GM13976 (cell line): ENCODE data around the gene PCAT6.
"Not testable (repeated sequence)": the region's sequence is repeated elsewhere in the genome, so short reads cannot be mapped to it uniquely, and the experiment has no call there.

Source experiments
- DNase-seq: peaks from one replicate; pipeline ENCODE4 v3.0.0; 2012; ENCODE audit warnings: low spot score
- CTCF ChIP-seq: IDR thresholded peaks from 2 replicates; pipeline ENCODE4 v1.5.1; 2012; ENCODE audit warnings: borderline replicate concordance, mild to moderate bottlenecking; ENCODE audit not compliant: insufficient read depth; ENCODE audit errors: extremely low read depth, missing control alignments, control extremely low read depth
- in situ Hi-C: fragments of 300-500 bp; cut with MboI; formaldehyde crosslinking; loops from one replicate; pipeline ENCODE4 v1.12.0; 2022; ENCODE audit warnings: low sequenced_read_pairs, mixed read lengths, inconsistent platforms; ENCODE audit not compliant: unreplicated experiment

The PCAT6 gene

GRCh38 chr1:202788800-202789199 is 22.0 kb upstream of the PCAT6 start:
- TF ChIP-seq CTCF: no peak
- in situ Hi-C loops: no loop called here
- no peak for DNase-seq

GRCh38 chr1:202791077-202791747 is 19.5 kb upstream of the PCAT6 start:
- TF ChIP-seq CTCF: no peak
- in situ Hi-C loops: no loop called here
- no peak for DNase-seq

- no peak for TF ChIP-seq CTCF
- no peak for DNase-seq
These were observed 16.6 kb upstream of the PCAT6 start for GRCh38 chr1:202794051-202794740.

GRCh38 chr1:202794931-202795330 is 15.8 kb upstream of the PCAT6 start:
- in situ Hi-C loops, DNase-seq: not testable (repeated sequence)

More at GRCh38 chr1:202794051-202794740, 16.6 kb upstream of the PCAT6 start:
- in situ Hi-C loops: no loop called here

- no peak for TF ChIP-seq CTCF
- no peak for DNase-seq
- in situ Hi-C loops: no loop called here
These were observed 14.1 kb upstream of the PCAT6 start for GRCh38 chr1:202796670-202797069.

- DNase-seq: no peak
- in situ Hi-C loops: no loop called here
- no peak for TF ChIP-seq CTCF
These were observed 12.5 kb upstream of the PCAT6 start for GRCh38 chr1:202798260-202798659.

GRCh38 chr1:202798792-202799331 is 11.9 kb upstream of the PCAT6 start:
- no peak for DNase-seq
- TF ChIP-seq CTCF: no peak
- in situ Hi-C loops: no loop called here
